ENCODE measurements around the gene CFAP157. TPM values are rescaled to one million over a fixed set of nuclear protein-coding genes. Genes with fewer than 3 reads are reported as not detected.

The CFAP157 gene
- total and polyA plus RNA-seq, 2 donors (not counting 3 experiments of a cell fraction or from before 2014, with no cell fraction given): 0.03 TPM; not detected in 1

- ChIA-PET POLR2A (no interaction called here), CTCF (no interaction called here)
- DNase-seq (ENCODE audit: low read depth, low spot score): no peak
- H3K4me2 ChIP-seq (ENCODE audit: insufficient read depth, low read length): no peak overlapping the region
- no peaks in the 10 kb centered on the region for H3K4me1 ChIP-seq (ENCODE audit: control insufficient read depth, extremely low read depth, insufficient read depth, low read length)
- no peak overlapping the region for H2AFZ ChIP-seq (ENCODE audit: low read depth, low read length)
- no peaks in the 10 kb centered on the region for H3K27me3 ChIP-seq (ENCODE audit: control insufficient read depth in 2 of 2, insufficient read depth in 2 of 2, low read length in 2 of 2)
- H3K27ac ChIP-seq (ENCODE audit: insufficient read depth, low read depth, low read length): no peak overlapping the region
- no peak overlapping the region for H3K9ac ChIP-seq (replicated peaks; ENCODE audit: extremely low read depth, insufficient read depth, low read length)
- peaks cover 22% of the 10 kb centered on the region for H3K79me2 ChIP-seq (ENCODE audit: control insufficient read depth, insufficient read depth, low read length)
- dilution Hi-C loops (cut with MboI; ENCODE audit: extremely low pct_ligation_motif_present, low sequenced_read_pairs): no loop called here
- FAIRE-seq: no peak
- intact Hi-C loops (cut with micrococcal nuclease): no loop called here
- no TSS peak for BruUV-seq (replicated peaks)
- H3K9me3 ChIP-seq (replicated peaks; ENCODE audit: control insufficient read depth, insufficient read depth, low read length): no peaks in the 10 kb centered on the region
- no peak for TF ChIP-seq CTCF (IDR thresholded peaks at IDR 0.05; ENCODE audit: extremely low read depth in 1 of 2, insufficient read depth in 1 of 2, low read depth in 1 of 2, low read length in 2 of 2)
- H3K36me3 ChIP-seq (ENCODE audit: control insufficient read depth in 2 of 2, extremely low read depth in 1 of 2, insufficient read depth in 2 of 2, low read length in 2 of 2): peaks cover 39 to 64% of the 10 kb centered on the region in 2 experiments
- peaks cover 3% of the 10 kb centered on the region for H4K20me1 ChIP-seq (replicated peaks; ENCODE audit: control insufficient read depth, extremely low read depth, insufficient read depth, low read length)
- H3K4me3 ChIP-seq (replicated peaks in 1 of 3; ENCODE audit: insufficient read depth in 1 of 3, low read depth in 1 of 3, low read length in 3 of 3): no peak overlapping the region
- no peaks in the 10 kb centered on the region for H3K9me1 ChIP-seq (replicated peaks; ENCODE audit: control insufficient read depth, extremely low read depth, insufficient read depth, low read length)
These were observed 42.5 kb downstream of the CFAP157 start for GRCh38 chr9:127749090-127749787.

- DNase-seq (ENCODE audit: low read depth, low spot score) (no peak), FAIRE-seq (peak; percentile 61)
- Histone ChIP-seq H3K27ac (ENCODE audit: insufficient read depth, low read depth, low read length) (no peak overlapping the region), H3K27me3 (ENCODE audit: control insufficient read depth in 2 of 2, insufficient read depth in 2 of 2, low read length in 2 of 2) (no peaks in the 10 kb centered on the region), H4K20me1 (replicated peaks; ENCODE audit: control insufficient read depth, extremely low read depth, insufficient read depth, low read length) (peaks cover 3% of the 10 kb centered on the region), H3K9me1 (replicated peaks; ENCODE audit: control insufficient read depth, extremely low read depth, insufficient read depth, low read length) (no peaks in the 10 kb centered on the region), H2AFZ (ENCODE audit: low read depth, low read length) (no peak overlapping the region), H3K4me1 (ENCODE audit: control insufficient read depth, extremely low read depth, insufficient read depth, low read length) (peaks cover 12% of the 10 kb centered on the region), H3K9me3 (replicated peaks; ENCODE audit: control insufficient read depth, insufficient read depth, low read length) (no peaks in the 10 kb centered on the region), H3K4me2 (ENCODE audit: insufficient read depth, low read length) (no peak overlapping the region), H3K36me3 (ENCODE audit: control insufficient read depth in 2 of 2, extremely low read depth in 1 of 2, insufficient read depth in 2 of 2, low read length in 2 of 2) (peaks cover 27 to 48% of the 10 kb centered on the region in 2 experiments), H3K9ac (replicated peaks; ENCODE audit: extremely low read depth, insufficient read depth, low read length) (no peak overlapping the region), H3K4me3 (replicated peaks in 1 of 3; ENCODE audit: insufficient read depth in 1 of 3, low read depth in 1 of 3, low read length in 3 of 3) (no peak overlapping the region), H3K79me2 (ENCODE audit: control insufficient read depth, insufficient read depth, low read length) (peaks cover 35% of the 10 kb centered on the region)
- CTCF ChIA-PET: interaction anchor here (1.2 to 1.4 kb wide), 3 partner anchors 12 to 17 kb away, joined by 3 to 4 read pairs (median 3); partner anchors contain the start of gene TOR2A
- POLR2A ChIA-PET: no interaction called here
- no peak for TF ChIP-seq POLR2AphosphoS5 (IDR thresholded peaks at IDR 0.05; ENCODE audit: insufficient read depth, low read depth, low read length)
- no peak for TF ChIP-seq FOS (IDR thresholded peaks at IDR 0.05; ENCODE audit: borderline replicate concordance, insufficient read depth, low read length)
- no peak for TF ChIP-seq JUN (IDR thresholded peaks at IDR 0.05; ENCODE audit: borderline replicate concordance, insufficient read depth, insufficient read length, low read depth)
- peak; percentile 34 for TF ChIP-seq POLR2A (IDR thresholded peaks at IDR 0.05; ENCODE audit: low read depth, low read length)
- dilution Hi-C loops (cut with MboI; ENCODE audit: extremely low pct_ligation_motif_present, low sequenced_read_pairs) (no loop called here), intact Hi-C loops (cut with micrococcal nuclease) (no loop called here)
- BruUV-seq (replicated peaks): no TSS peak
These were observed 44.7 kb downstream of the CFAP157 start for GRCh38 chr9:127751269-127752054.

All from endothelial cell of umbilical vein (primary cell).